GM18498 (cell line): ENCODE results near the gene CD4.
"Not testable (repeated sequence)": the region's sequence is repeated elsewhere in the genome, so short reads cannot be mapped to it uniquely, and the experiment has no call there.

Experiments
- ATAC-seq: cut with Tn5 transposase; IDR thresholded peaks from one replicate; pipeline ENCODE4 v1.9.1; 2021; ENCODE audit warnings: mild to moderate bottlenecking, moderate library complexity; ENCODE audit not compliant: unreplicated experiment

CD4 gene

DNA sequence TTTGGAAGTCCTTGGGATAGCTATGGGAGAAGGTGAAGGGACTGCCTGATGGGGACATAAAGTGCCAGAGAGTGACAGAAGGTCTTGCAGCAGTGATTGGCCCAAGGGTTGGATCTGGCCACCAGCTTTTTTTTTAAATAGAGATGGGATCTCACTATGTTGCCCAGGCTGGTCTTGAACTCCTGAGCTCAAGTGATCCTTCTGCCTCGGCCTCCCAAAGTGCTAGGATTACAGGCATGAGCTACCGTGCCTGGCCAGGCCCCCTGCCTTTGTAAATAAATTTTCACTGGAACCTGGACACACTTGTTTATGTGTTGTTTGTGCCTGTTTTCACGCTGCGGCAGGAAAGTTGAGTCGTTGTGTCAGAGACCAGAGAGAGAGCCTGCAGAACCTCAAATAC, 76.0 kb downstream of the CD4 start:
- ATAC-seq = not testable (repeated sequence)

DNA sequence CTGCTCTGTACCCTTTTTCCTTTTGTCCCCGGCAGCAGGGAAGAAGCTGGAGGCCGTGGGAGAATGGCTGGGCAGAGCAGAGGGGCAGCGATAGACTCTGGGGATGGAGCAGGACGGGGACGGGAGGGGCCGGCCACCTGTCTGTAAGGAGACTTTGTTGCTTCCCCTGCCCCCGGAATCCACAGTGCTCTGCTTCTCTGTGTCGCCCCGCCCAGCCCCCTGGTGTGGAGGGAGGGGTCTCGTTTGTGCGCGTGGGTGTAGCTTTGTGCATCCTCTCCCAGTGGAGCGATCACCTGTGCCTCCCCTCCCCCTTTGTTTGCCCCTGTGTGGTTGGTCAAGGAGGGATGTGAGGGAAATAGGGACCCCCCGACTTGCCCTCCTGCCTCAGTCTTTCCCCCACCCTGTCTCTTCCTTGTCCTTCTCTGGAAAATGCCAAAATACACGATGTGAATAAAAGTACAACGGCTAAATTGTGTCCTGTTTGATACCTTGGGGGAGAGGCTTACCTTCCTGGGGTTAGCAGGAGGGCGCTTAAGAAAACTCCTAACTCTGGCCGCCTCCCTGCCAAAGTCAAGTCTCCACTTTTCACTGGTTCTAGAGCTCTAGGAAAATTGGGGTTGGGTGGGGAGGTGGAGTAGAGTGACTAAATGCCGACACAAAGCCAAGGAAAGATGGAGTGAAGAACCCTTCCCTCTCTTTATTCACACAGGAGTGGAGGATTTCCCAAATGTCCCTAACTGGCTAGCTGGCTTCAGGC, 77.0 kb downstream of the CD4 start:
- no peak for ATAC-seq

DNA sequence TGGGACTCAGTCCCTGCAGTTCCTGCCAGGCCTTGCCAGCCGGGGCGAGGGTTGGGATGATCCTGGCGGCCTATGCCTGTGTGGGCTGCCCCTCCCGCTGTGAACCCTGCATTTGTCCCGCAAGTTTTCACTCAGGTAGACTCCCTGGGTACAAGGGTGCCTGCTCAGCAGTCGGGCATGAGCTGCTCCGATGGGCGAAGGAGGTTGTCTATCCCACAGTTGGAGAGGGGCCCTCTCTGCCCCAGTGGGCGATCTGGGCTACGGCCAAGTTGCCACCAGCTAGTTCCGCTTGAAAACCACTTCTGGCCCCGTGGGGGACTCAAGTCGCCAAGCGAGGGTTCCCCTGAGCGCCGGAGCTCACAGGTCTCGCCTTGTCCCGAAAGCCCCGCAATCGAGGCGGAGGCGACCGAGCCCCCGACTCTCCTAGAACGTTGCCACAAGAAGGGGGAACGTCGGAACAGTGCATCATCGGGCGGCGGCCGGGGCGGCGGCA, 77.6 kb downstream of the CD4 start:
- ATAC-seq = peak; percentile 11

DNA sequence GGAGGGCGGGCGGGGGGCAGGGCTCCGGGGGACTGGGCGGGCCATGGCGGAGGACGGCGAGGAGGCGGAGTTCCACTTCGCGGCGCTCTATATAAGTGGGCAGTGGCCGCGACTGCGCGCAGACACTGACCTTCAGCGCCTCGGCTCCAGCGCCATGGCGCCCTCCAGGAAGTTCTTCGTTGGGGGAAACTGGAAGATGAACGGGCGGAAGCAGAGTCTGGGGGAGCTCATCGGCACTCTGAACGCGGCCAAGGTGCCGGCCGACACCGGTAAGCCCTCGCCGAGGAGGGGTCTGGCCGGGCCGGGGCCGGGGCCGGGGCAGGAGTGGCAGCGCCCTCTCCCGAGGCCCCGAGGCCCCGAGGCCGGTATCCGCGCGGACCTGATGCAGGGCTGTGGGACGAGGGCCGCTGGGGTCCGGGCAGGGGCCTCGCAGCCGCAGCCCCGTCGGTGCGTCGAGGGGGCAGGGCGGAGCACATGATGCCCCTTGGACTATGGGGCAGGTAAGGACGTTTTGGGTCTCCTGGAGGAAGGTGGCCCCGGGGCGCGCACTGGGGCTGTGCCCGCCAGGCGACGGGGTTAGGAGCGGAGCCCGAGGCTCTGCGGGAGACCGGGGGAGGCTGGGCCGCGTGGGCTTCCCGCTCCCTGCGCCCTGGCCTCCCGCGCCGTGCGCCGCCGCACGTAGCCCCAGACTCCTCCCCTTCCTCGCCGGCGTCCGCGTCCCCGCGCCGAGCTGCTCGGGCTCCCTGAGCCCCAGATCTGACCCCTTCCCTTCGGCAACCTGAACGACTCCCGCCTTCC, 78.3 kb downstream of the CD4 start, which contains the start of gene TPI1:
TPI1 (plus strand) TSS at position 119 of the 798 bp plus-strand sequence; CDS start at position 155, 36 bp downstream.
- peak; percentile 65 for ATAC-seq

DNA sequence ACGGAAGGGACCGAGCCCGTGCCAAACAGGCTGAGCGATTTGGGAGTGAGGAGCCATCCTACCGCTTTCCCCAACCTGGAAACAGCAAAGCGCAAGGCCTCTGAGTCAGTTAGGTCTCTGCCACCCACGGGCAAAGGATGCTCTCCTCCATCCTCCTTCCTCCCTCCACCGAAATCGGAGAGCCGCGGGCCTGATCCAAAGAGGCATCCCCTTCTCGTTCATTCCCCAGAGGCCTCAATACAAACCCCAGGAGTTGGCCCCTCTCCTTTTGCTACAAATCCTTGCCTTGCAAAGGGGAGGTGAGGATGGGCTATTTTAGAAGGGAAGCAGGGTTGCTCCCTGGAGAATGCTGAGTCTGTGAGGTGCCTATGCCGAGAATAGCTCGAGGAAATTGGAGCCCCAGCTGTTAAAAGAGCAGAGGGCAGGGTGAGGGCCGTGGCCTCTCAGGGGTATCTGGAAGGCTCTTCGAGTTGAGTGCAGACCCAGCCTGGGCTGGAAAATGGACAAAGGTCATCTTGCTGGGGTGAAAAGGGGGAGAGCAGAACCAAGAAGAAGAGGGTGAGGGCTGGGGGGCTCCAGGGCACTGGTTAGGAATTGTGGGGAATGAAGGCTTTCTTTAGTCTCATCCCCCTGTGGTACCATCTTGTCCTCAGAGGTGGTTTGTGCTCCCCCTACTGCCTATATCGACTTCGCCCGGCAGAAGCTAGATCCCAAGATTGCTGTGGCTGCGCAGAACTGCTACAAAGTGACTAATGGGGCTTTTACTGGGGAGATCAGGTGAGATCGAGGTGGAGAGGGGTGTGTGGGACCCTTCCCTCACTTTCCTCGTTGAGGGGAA, 79.1 kb downstream of the CD4 start:
- ATAC-seq = no peak

DNA sequence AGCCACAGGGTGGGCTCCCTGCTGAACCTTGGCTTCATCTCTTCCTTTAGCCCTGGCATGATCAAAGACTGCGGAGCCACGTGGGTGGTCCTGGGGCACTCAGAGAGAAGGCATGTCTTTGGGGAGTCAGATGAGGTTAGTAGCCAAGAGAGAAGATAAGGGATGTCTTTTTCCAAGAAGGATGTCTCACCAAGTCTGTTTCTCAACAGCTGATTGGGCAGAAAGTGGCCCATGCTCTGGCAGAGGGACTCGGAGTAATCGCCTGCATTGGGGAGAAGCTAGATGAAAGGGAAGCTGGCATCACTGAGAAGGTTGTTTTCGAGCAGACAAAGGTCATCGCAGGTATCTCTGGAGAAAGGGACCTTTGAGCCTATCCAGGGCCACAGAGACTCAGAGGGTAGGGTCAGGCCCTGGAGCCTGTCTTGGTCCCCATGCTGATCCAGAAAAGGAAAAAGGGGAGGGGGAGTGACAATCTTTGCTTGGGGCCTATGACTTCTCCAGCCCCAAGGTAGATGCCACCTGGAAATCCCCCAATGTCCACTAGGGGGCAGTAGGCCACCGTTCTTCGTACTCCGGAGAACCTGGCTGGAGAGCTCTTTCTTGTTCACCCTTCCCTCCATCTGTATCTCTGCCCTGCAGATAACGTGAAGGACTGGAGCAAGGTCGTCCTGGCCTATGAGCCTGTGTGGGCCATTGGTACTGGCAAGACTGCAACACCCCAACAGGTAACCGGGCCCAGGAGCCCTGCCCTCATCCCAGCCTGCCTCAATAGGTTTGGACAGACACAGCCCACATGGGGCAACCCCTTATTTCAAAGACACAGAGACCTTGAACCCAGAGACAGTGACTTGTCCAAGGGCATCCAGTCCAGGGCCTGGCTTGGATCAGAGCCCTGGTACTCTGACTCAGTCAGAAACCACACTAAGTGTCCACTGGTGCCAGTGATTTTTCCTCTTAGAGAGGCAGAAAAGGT, 80.0 kb downstream of the CD4 start:
- ATAC-seq = no peak

DNA sequence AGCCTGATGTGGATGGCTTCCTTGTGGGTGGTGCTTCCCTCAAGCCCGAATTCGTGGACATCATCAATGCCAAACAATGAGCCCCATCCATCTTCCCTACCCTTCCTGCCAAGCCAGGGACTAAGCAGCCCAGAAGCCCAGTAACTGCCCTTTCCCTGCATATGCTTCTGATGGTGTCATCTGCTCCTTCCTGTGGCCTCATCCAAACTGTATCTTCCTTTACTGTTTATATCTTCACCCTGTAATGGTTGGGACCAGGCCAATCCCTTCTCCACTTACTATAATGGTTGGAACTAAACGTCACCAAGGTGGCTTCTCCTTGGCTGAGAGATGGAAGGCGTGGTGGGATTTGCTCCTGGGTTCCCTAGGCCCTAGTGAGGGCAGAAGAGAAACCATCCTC, 81.0 kb downstream of the CD4 start:
- ATAC-seq = not testable (repeated sequence)
